Kidney (tissue), 14 donors: ENCODE data around the gene S100A3. TPM values are rescaled to one million over a fixed set of nuclear protein-coding genes. Genes with fewer than 3 reads are reported as not detected.
"Not testable (repeated sequence)": the region's sequence is repeated elsewhere in the genome, so short reads cannot be mapped to it uniquely, and the experiment has no call there.

ENCODE experiments used
- DNase-seq, 5 donors: peaks; one replicate each; pipeline ENCODE4 v3.0.0-alpha.2; 2013 to 2020
- FAIRE-seq: peaks from 2 replicates; lab custom pipeline; 2012; peaks lifted over from hg19 to GRCh38; lab: Jason Lieb, UNC
- H3K27ac ChIP-seq, 2 donors: one replicate each; pipeline ENCODE4 v1.7.0; 2013; ENCODE audit warnings: low read depth in 2 of 2, low read length in 2 of 2, inconsistent platforms in 1 of 2
- H3K27me3 ChIP-seq: one replicate; pipeline ENCODE4 v1.7.1; 2013; ENCODE audit warnings: low read length, inconsistent platforms; ENCODE audit not compliant: control insufficient read depth, insufficient read depth
- H3K36me3 ChIP-seq, 3 donors: one replicate each; pipeline versions ENCODE4 v1.7.0 to v1.7.1; 2013; ENCODE audit warnings: low read length in 3 of 3, control low read depth in 1 of 3, inconsistent platforms in 1 of 3; ENCODE audit not compliant: insufficient read depth in 3 of 3, control insufficient read depth in 2 of 3
- H3K4me1 ChIP-seq, 3 donors: one replicate each; pipeline versions ENCODE4 v1.7.0 to v1.7.1; 2013; ENCODE audit warnings: low read length in 3 of 3, inconsistent platforms in 1 of 3, low read depth in 1 of 3; ENCODE audit not compliant: control insufficient read depth in 2 of 3, insufficient read depth in 2 of 3
- H3K4me3 ChIP-seq, 3 donors: one replicate each; pipeline versions ENCODE4 v1.7.0 to v1.8.1; 2013; ENCODE audit warnings: low read length in 3 of 3, control low read depth in 1 of 3, inconsistent platforms in 1 of 3
- H3K9ac ChIP-seq, 3 donors: one replicate each; pipeline versions ENCODE4 v1.7.0 to v1.7.1; 2013; ENCODE audit warnings: low read length in 3 of 3, control low read depth in 1 of 3, inconsistent platforms in 1 of 3
- H3K9me3 ChIP-seq, 3 donors: one replicate each; pipeline versions ENCODE4 v1.7.0 to v1.7.1; 2013; ENCODE audit warnings: low read length in 3 of 3, control low read depth in 1 of 3, inconsistent platforms in 1 of 3; ENCODE audit not compliant: control insufficient read depth in 2 of 3, insufficient read depth in 1 of 3
- CTCF ChIP-seq: IDR thresholded peaks from 3 replicates; pipeline ENCODE4 v1.5.1; 2012; ENCODE audit warnings: mild to moderate bottlenecking, moderate library complexity, borderline replicate concordance; ENCODE audit not compliant: insufficient read depth; ENCODE audit errors: extremely low read depth
- intact Hi-C: fragments of 100-400 bp; cut with DNase I; formaldehyde crosslinking; loops from one replicate; pipeline ENCODE4 v1.11.1; 2022
- polyA plus RNA-seq: library from polyadenylated mRNA; stranded (reverse); fragments of 350-450 nt; fragmentation: Illumina TruSeq; extraction: RNeasy Lipid Tissue Mini Kit (QIAGEN cat#74804); gene quantifications from one replicate; pipeline ENCODE4 v1.2.3, GENCODE V29; 2014; ENCODE audit warnings: low read depth, low replicate concordance; ENCODE audit not compliant: insufficient read depth
- total RNA-seq: library from RNA; stranded (reverse); fragmentation: NEBNext Ultra II Directional; extraction: Animal tissue kit (Norgen Biotek cat#: 25700); gene quantifications from one replicate; pipeline ENCODE4 v1.2.1, GENCODE V29; 2021
- donor health status: control.
- donor health status: control.
- donor health status: control.
- donor health status: control.
- donor health status: control.
- donor health status: DM: yes; HTN: yes; CAD: no.
- donor health status: Normal renal cell carcinoma (clear cell type).

The S100A3 gene
- total and polyA plus RNA-seq, 2 donors from 2014 or later = 2.5 to 8.4 TPM

DNA sequence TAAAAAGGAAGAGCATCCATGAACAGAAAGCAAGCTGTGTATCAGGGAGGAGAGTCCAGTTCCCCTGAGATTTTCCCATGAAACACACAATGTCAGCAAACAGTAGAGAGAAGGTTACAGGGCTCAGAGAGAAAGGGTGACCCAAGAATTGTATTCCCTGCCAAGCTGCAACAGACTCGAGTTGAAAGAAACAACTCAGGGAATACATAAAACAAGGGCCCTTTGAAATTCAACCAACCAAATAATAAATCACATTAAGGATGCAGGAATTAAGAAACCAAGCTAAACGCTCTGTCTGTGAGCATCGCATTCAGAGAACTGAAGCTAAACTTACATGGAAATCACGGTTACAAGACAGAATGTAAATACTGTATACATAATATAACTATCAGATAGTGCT lies 43.7 kb upstream of the S100A3 start:
- no peaks in the 10 kb centered on the region for H3K4me1 ChIP-seq
- intact Hi-C loops = no loop called here
- TF ChIP-seq CTCF = no peak
- no peak overlapping the region for H3K27ac ChIP-seq
- H3K36me3 ChIP-seq = no peaks in the 10 kb centered on the region
- DNase-seq (peak in 2 of 5 donors; percentile 54 to 57), FAIRE-seq (no peak)
- no peak overlapping the region for H3K9ac ChIP-seq
- no peaks in the 10 kb centered on the region for H3K9me3 ChIP-seq
- no peaks in the 10 kb centered on the region for H3K27me3 ChIP-seq
- H3K4me3 ChIP-seq = no peak overlapping the region

DNA sequence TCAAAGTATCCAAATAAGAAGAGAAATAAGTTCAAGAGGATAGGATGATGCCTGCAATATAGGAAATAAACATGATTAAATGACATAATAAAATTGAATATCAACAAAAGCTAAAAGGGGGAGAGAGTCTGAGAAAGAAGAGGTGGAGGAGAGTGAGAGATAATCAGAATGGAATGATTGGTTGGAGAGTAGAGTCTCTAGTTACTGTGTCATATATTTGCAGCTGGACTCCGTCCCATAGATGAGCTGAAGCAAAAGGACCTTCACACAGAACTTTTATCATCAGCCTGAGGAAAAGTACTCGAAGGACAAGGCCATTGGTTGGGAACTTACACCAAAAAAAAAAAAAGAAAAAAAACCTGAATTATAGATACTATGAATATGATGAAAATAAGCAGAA lies 39.4 kb upstream of the S100A3 start:
- intact Hi-C loops = no loop called here
- no peak overlapping the region for H3K4me3 ChIP-seq
- no peak for TF ChIP-seq CTCF

GRCh38 chr1:153588033-153588432 lies 39.0 kb upstream of the S100A3 start:
- H3K27me3 ChIP-seq, H3K9ac ChIP-seq, FAIRE-seq, H3K4me1 ChIP-seq, H3K36me3 ChIP-seq, intact Hi-C loops, H3K4me3 ChIP-seq, H3K27ac ChIP-seq, H3K9me3 ChIP-seq: not testable (repeated sequence)
- DNase-seq = peak in 1 of 5 donors; percentile 12

More for the DNA sequence above, 39.4 kb upstream of the S100A3 start:
- Histone ChIP-seq H3K36me3 (no peaks in the 10 kb centered on the region), H3K4me1 (no peaks in the 10 kb centered on the region), H3K9me3 (no peaks in the 10 kb centered on the region), H3K9ac (no peak overlapping the region), H3K27ac (no peak overlapping the region), H3K27me3 (no peaks in the 10 kb centered on the region)
- FAIRE-seq (no peak), DNase-seq (no peak)

DNA sequence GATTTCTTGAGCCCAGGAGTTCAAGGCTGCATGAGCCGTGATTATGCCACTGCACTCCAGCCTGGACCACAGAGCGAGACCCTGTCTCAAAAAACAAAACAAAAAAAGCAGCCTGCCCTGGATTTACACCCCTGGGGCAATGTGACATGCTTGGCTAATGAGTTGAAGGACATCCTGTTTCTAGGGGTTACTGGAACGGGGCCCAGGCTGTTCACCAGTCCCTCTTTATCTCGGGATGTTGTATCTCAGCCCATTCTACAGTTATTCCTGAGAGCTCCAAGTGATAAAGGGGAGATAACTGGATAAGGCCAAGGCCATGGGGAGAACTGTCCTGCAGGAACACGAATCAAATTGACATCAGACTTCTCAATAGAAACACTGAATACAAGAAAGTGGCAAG lies 38.3 kb upstream of the S100A3 start:
- intact Hi-C loops = no loop called here
- DNase-seq (peak in 1 of 5 donors; percentile 6), FAIRE-seq (no peak)
- no peak for TF ChIP-seq CTCF
- Histone ChIP-seq H3K36me3 (no peaks in the 10 kb centered on the region), H3K4me3 (no peak overlapping the region), H3K4me1 (no peaks in the 10 kb centered on the region), H3K9ac (no peak overlapping the region), H3K27me3 (no peaks in the 10 kb centered on the region), H3K9me3 (no peaks in the 10 kb centered on the region), H3K27ac (no peak overlapping the region)
